D341Med (cell line): ENCODE data around the gene IL37.

ENCODE experiments used
- DNase-seq: peaks from one replicate; pipeline ENCODE4 v3.0.0; 2012; ENCODE audit warnings: low spot score

Gene IL37, protein sequence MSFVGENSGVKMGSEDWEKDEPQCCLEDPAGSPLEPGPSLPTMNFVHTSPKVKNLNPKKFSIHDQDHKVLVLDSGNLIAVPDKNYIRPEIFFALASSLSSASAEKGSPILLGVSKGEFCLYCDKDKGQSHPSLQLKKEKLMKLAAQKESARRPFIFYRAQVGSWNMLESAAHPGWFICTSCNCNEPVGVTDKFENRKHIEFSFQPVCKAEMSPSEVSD

DNA sequence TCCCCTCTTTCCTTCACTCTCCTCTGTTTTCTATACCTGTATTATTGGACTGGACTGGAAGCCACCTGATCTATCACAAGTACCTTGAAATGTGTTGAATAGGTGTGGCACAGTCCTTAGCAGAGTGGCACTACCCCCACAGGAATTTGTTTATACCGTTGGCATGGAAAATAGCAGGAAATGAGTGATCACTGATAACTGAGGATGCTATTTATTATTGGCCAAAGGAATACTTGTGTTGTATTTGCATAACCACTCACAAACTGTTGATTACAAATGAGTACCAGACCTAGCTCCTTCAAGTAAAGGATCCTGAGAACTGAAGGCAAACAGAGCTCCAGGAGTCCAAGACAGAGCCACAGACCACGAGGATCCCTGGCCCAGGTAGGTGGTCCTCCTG lies at the start of gene IL37:
TSS of gene IL37 (plus strand) at position 301 of the 400 bp plus-strand sequence. CDS start 1,848 bp downstream, outside the sequence.
- no peak for DNase-seq

DNA sequence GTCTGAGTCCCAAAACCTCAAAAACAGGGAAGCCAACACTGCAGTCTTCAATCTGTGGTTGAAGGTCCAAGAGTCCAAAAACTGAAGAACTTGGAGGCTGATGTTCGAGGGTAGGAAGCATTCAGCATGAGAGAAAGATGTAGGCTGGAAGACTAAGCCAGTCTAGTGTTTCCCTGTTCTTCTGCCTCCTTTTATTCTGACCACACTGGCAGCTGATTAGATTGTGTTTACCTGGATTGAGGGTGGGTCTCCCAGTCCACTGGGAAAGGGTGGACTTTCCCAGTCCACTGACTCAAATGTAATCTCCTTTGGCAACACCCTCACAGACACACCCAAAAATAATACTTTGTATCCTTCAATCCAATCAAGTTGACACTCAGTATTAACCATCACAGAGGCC lies 46.9 kb upstream of the IL37 start:
- no peak for DNase-seq

DNA sequence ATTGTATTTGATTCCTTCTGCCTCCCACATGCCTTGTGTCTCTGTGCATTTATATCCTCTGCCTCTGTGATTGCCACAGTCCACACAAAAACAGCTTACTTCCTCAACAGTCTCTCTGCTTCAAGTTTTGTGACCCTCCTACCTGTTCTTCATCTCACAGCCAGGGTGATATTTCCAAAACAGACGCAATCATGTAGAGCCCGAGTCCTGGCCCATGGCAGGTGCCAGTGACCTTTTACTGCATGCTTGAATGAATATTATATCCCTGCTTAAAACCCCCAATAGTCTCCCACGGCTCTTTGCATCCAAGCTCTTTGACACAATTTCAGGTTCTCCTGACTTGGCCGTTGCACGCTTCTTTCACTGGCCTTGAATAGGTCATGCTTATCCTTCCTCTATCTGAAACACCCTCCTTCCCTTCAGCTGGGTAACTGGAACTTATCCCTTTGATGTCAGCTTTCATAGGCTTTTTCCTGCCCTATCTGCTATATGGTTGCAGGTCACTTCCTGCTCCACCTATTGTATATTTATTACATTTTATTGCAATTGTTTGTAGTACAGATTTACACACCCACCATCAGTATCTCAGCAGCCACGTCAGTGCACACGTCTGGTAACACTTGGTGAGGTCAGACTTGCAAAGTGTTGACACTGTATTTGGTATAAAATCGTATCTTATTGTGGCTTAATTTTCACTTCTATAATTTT lies 44.7 kb upstream of the IL37 start:
- no peak for DNase-seq

DNA sequence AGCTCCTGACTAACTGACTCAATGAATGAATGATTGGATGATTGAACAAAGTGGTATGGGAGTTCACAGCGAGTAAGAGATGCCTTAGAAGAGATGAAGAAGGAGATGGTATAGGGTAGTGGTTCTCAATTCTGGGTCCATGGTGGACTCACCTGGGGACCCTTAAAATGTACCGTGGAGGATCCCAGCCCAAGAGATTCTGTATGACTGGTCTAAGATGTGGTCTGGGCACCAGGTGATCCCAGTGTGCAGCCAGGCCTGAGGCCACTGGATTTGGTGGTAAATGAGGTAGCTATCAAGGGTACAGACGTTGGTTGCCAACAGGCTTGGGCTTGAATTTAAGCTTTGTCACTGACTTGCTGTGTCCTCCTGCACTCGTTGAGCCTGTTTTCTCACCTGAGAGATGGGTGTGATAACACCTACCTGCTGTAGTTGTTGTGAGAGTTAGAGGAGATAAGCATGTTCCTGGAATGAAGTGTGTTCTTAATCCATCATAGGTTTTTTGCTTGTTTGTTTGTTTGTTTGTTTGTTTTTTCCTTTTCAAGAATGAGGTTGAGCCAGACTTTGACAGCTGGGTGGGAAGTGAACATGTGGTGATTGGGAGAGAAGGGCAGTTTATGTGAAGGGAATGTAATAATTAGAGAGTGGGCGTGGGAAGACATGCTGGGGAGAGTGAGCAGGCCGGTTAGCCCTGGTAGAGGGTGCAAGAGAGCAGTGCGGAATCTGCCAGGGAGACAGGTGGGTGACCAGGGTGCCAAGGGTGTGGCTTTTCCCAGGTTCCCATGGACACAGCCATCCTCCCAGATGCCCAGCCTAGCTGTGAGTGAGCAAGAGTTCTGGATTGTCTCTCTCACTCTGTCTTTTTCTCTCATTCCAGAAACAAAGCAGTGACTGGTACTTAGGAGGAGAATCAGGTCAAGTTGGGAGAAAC lies 43.0 kb upstream of the IL37 start:
- no peak for DNase-seq

DNA sequence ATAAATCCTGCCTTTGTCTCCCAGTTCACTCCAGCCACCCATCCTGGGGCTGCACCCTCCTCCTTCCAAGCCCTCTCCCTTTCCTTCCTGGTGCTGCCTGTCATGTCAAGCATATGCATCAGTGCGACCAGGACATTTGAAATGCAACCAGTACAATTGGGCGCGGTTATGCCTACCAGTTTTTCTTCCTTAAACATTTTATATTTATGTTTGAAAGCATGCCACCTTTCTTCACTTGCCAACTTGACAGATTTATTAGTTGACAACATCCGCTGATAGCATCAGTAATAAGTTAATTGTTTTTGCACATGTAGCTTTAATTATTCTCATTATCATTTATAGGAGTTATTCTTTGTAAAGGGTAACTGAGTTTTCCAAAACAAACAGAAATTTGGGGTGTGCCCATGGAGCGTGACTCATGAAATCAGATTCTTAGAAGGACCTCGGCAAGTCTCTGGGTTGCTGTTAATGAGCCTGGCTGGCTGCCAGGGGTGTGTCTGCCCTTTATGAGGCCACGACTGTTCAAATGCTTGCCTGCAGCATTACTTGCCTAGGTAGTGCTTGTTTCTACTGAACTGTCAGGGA lies 41.6 kb upstream of the IL37 start:
- DNase-seq, result no peak

DNA sequence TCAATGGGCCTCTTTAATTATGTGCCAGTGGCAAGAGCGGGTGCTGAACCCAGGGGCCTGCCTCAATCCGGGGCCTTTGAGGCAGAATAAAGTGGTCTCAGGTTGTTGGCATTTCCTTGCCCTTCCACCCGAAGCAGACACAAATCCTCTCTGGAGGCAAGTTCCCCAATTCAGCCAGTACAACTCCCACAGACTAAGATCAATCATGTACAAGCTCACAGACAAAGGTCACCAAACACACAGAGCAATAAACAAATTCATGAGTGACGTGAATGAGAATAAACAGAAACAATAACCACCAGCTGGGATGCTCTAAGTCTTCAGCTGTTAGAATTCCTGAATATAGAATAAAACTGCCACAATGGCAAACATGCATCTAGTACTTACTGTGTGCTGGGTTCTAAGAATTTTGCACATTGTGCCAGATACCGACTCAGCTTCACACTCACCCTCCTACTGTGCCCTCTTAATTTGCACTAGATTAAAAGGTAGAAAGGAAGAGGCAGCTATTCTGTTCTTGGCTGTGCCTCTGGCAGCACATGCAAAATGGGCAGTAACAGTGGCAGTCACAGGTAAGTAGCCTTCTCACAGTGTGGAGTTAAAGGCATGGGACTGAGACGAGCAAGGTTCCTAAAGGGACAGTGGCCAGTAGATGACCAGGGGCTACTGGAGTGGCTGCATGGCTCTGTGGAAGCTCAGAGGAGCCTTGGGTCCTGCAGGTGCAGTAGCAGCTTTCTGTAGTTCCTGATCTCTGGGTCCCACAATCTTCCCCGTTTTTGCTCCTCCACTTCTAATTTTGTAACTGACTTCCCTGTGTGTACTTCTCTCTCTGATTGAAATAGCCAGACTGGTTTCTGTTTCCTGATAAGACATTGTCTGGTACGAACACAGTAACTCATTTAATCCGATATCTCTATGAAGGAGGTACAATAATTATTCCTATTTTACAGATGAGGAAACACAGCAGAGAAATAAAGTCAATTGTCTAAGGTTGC lies 39.8 kb upstream of the IL37 start:
- no peak for DNase-seq

DNA sequence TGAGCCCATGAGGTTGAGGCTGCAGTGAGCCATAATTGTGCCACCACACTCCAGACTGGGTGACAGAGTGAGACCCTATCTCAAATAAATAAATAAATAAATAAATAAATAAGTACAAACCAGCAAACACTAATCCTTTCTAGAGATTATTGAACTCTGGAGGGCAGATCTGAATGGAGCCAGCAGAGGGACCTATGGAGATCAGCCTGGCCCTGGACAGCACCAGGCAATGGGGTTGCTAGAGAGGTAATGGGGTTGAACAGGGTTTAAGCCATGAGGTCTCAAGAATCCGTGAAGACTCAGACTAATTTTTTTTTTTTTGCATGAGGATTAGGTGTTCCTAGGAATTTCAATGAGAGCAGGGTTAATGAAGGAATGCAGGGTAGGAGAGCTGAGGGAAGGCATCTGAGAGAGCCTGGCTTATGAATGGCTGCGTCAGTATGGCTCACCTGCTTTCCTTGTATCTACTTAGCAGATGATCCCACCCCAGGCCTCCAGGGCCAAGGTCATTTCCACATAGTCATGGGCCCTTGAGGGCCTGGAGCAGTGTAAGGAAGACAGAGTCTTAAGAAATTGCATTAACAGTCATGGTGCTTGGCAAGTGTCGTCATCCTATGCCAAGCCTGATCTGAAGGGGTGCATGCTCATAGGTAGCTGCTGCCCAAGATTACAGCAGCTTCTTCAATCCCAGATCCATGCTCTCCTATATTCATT lies 34.6 kb upstream of the IL37 start:
- DNase-seq, result no peak

DNA sequence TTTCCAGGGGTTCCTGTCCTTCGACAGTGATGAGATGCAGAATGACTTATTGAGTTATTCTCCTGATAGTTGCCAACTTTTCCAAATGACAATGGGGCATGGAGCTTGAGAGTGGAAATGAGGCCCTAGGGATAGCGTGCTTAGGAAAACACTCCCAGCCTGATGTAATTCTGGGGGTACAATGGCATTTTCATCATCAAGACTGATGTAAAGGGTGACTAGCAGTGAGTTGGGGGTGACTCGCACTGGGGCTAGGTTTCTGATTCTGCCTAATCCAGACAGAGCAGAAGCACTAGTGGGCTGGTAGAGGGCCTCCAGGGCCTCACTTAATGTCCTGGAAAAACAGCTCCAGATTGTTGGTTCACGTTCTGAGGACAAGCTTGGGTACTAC lies 34.0 kb upstream of the IL37 start:
- DNase-seq, result no peak

DNA sequence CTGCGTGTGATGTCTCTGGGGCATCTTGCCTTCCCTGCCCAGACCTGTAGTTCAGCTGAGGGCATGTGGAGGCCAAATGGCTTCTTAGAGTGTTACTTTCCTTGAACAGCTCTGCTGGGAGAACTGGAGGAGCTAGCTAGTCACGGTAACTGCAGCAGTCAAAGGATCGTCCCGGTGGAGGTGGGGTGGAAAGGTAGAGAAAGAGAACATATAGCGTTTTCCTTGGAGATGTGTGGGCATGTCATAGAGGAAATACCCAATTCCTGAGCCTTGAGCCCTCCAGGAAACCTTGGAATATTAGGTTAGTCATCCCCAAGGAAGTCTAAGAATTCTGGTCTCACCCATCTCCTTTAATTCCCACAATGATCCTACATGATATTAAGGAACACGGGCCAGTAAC lies 33.5 kb upstream of the IL37 start:
- no peak for DNase-seq

DNA sequence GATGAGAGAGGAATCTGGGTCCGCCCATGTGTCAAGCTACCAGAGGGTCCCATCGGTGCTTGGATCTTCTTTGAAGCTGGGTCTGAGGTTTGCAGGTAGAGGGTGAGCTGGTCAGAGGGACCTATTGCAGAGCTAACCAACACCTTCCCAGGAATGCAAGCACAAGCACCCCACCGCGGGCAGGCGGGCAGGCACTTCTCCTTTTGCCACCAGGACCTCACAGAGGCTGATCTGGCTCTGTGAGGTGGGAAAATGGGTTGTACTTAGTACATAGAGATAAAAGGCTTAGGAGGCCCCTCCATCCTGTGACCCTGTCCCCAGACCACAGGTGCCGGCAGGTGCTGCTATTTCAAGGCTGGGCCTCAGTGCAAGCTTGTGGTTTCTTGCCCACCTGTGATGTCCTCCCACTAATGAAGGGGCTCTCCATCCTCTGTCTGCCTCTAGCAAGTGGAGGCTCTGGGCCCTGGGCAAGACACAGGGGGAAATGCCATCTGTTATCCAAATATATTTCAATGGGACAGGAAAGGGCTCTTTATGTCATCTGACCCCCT lies 31.4 kb upstream of the IL37 start:
- no peak for DNase-seq

DNA sequence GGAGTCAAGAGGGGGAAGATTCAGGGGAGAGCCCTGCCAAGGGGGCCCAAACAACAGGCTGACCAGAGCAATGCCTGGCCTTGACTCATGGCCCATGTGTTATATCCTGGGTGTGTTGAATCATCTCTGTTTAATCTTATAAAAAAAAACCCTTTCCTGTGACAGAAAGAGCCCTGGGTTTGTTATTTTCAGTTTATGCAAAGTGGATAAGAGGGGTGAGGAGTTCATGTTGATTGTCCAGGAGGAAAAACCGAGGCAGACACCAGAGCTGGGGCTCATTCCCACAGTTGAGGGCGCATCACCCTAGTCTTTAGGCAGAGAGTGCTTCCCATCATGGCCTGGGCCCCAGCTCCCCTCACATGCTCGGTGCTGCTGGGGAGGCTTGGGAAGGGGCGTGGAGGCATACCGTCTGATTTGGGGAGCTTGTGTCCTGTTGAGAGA lies 30.9 kb upstream of the IL37 start:
- no peak for DNase-seq

DNA sequence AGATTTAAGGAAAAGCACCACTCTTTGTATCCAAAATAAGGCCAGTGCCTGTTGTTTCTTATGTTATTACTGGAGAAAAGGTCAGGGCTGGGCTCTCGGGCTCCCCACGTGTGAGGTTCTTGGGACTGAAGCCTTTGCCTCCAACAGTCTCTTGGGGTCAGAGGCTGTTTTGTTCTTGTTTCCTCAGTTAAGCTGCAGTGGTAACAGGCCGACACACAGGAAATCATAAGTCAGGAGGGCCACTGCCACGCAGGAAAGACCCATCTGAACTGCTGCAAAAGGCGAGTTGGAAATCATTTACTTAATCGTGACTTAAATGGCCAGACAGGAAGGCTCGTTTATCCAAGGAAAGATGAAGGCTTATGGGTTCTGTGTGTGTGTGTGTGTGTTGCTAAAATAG lies 30.3 kb upstream of the IL37 start:
- no peak for DNase-seq

DNA sequence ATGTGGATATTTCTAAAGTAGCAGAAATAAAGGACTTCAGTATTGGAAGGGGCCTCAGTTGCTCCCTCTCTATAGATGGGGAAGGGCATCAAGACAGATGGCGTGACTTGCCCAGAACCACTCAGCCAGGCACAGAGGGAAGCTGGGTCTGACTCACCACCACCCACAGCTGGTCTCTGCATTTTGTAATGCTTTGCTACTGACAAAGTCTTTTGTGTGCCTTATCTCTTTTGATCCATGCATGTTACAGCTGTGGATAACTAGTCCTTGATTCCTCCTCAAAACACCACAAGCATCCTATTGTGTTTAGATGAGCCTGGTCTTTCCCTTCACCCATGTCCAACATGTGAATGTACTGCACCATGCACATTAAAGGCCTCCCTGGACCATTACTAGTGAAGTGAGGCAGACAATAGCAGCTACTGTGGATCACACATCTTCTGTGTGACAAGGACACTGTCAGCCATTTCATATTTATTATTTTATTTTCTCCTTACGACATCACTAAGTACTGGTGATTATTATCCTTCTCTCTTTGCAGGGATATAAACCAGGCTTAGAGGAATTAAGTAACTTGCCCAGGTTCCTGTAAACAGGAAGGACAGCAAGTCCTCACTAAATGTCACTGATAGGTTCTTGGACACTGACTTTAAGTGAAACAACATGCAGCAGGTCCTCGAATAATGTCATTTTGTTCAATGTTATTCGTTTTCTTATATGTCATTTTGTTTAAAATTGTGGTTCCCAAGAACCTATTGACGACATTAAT lies 29.6 kb upstream of the IL37 start:
- DNase-seq, result no peak

DNA sequence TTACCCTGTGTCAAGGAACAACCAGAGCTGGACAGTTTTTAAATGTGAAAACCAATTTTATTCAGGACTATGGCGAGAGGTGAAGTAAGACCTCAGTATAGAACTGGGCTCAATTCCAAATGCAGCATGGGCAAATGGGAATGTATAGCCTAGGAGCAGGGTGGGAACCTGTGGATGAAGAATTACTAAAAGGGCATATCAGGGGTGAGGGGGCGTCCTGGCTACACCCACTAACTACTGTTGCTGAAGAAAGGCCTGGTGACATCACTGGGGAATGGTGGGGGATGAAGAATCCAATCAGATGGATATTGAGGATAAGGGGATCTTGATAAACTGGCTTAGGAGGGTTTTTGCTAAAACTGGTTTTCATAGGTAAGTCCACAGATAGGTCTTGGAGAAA lies 27.3 kb upstream of the IL37 start:
- DNase-seq, result no peak

DNA sequence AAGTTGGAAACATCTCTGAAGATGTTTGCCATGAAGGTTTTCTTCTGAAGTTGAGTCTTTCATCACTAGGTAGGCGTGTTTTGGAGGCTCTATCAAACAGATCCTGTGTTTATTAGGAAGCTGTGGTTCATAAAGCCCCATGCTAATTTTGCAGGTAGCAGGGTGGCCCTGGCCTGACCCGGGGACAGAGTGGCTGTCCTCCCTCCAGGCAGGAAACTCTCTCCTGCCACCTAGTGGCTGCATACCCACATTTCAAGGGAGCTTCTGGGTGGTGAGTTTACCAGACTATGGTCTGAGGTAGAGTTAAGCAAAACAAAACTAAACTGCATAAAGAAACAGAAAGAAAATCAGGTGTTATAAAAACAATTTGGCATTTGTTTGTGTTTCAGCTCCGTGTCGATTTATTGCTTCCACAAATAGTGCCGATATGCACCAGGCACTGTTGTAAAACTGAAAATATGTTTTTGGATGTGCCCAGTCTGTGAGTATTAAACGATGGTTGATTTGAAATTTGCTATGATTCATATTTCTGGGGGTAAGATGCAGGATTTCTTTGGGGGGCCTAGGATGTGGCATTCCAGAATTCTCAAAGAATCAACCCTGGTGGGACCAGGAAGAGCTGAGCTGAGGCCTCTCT lies 26.0 kb upstream of the IL37 start:
- peak; percentile 68 for DNase-seq

DNA sequence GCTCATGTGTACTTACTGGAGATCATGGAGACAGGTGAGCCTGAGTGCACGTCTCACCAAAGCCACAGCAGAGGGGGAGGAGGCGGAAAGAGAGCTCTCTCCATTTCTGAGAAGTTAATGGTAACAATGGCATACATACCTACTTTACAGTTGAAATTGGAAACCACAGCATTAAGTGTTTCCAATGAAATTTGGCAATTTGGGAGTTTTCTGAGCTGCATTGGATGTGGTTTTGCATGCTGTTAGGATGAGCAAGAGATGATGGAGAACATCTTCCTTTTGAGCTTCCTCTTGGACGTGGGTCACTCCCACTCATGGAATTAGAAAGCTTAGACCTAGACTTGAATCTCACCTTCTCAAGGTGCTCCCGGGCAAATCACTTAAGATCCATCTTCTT lies 25.5 kb upstream of the IL37 start:
- no peak for DNase-seq

DNA sequence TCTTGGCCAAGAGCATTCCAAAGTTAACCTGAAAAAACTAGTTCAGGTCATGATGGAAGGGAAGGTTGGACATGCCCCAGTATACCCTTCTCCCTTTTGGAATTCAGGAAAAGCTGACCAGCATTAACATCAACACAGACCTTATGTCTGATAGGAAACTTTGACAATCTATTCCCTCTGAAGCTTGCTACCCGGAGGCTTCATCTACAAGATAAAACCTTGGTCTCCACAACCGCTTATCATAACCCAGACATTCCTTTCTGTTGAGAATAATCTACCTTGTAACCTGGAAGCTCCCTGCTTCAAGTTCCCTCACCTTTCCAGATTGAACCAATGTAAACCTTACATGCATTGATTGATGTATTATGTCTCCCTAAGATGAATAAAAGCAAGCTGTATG lies 24.7 kb upstream of the IL37 start:
- DNase-seq, result no peak

DNA sequence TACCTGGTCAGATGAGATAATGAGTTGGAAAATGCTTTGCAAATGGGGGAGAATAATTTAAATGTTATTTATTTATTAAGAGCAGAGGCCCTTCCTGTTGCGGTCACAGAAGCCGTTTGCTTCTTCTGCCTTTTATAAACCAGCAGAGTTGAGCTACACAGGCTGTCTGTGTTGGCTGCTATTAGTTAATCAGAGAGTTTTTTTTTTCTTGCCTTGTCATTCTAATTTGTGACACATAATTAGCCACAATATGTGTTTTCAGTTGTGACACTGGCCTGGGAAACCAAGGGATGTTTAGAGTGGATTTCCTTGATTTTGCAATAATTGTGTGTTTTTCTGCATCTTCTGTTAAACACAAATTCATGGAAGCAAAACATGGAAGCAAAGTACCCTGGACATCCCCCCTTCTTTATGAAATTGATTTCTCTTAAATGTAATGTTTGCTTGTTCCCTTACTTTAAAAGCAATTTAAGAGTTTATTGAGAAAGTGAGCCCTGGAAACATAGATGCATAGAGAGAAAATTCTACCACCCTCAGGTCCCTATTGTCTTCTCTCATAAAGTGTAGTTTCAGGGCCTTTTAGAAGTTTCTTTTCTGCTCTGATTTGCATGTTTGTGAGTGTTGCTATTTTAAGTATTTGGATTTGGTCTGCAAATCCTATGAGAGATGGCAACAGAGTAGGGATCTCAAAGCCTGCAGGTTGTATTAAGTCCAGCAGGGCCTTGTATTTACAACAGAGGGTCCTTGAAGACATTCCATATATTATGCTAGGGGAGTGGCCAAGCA lies 22.8 kb upstream of the IL37 start:
- DNase-seq, result no peak
